ENCODE data around the gene SH3BP4. TPM values are rescaled to one million over a fixed set of nuclear protein-coding genes. Genes with fewer than 3 reads are reported as not detected.

The SH3BP4 gene
- total and polyA plus RNA-seq, 2 of the 8 experiments (the other 6 are each of a cell fraction or from before 2014, with no cell fraction given): 28.3 to 35.4 TPM

DNA sequence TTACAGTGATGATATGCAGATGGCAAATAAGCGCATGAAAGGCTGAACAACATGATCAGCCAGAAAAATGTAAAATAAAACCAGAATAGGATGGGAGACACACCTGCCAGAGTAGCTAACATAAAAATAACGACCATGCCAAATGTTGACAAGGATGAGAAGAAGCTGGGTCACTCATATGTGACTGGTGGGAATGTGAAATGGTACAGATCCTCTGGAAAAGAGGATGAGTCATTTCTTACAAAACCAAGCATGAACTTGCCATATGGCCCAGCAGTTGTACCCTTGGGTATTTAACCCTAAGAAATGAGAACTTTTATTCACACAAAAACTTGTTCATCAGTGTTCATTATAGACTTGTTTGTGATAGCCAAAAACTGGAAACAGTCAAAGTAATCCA is 143.8 kb downstream of the SH3BP4 start (continued):
- TF ChIP-seq JUND (IDR thresholded peaks at IDR 0.05; ENCODE audit: low read length) (no peak), TAF7 (optimal IDR thresholded peaks at IDR 0.05; ENCODE audit: borderline replicate concordance, low read depth, low read length) (no peak)
- TF ChIP-seq, protein P1, sequence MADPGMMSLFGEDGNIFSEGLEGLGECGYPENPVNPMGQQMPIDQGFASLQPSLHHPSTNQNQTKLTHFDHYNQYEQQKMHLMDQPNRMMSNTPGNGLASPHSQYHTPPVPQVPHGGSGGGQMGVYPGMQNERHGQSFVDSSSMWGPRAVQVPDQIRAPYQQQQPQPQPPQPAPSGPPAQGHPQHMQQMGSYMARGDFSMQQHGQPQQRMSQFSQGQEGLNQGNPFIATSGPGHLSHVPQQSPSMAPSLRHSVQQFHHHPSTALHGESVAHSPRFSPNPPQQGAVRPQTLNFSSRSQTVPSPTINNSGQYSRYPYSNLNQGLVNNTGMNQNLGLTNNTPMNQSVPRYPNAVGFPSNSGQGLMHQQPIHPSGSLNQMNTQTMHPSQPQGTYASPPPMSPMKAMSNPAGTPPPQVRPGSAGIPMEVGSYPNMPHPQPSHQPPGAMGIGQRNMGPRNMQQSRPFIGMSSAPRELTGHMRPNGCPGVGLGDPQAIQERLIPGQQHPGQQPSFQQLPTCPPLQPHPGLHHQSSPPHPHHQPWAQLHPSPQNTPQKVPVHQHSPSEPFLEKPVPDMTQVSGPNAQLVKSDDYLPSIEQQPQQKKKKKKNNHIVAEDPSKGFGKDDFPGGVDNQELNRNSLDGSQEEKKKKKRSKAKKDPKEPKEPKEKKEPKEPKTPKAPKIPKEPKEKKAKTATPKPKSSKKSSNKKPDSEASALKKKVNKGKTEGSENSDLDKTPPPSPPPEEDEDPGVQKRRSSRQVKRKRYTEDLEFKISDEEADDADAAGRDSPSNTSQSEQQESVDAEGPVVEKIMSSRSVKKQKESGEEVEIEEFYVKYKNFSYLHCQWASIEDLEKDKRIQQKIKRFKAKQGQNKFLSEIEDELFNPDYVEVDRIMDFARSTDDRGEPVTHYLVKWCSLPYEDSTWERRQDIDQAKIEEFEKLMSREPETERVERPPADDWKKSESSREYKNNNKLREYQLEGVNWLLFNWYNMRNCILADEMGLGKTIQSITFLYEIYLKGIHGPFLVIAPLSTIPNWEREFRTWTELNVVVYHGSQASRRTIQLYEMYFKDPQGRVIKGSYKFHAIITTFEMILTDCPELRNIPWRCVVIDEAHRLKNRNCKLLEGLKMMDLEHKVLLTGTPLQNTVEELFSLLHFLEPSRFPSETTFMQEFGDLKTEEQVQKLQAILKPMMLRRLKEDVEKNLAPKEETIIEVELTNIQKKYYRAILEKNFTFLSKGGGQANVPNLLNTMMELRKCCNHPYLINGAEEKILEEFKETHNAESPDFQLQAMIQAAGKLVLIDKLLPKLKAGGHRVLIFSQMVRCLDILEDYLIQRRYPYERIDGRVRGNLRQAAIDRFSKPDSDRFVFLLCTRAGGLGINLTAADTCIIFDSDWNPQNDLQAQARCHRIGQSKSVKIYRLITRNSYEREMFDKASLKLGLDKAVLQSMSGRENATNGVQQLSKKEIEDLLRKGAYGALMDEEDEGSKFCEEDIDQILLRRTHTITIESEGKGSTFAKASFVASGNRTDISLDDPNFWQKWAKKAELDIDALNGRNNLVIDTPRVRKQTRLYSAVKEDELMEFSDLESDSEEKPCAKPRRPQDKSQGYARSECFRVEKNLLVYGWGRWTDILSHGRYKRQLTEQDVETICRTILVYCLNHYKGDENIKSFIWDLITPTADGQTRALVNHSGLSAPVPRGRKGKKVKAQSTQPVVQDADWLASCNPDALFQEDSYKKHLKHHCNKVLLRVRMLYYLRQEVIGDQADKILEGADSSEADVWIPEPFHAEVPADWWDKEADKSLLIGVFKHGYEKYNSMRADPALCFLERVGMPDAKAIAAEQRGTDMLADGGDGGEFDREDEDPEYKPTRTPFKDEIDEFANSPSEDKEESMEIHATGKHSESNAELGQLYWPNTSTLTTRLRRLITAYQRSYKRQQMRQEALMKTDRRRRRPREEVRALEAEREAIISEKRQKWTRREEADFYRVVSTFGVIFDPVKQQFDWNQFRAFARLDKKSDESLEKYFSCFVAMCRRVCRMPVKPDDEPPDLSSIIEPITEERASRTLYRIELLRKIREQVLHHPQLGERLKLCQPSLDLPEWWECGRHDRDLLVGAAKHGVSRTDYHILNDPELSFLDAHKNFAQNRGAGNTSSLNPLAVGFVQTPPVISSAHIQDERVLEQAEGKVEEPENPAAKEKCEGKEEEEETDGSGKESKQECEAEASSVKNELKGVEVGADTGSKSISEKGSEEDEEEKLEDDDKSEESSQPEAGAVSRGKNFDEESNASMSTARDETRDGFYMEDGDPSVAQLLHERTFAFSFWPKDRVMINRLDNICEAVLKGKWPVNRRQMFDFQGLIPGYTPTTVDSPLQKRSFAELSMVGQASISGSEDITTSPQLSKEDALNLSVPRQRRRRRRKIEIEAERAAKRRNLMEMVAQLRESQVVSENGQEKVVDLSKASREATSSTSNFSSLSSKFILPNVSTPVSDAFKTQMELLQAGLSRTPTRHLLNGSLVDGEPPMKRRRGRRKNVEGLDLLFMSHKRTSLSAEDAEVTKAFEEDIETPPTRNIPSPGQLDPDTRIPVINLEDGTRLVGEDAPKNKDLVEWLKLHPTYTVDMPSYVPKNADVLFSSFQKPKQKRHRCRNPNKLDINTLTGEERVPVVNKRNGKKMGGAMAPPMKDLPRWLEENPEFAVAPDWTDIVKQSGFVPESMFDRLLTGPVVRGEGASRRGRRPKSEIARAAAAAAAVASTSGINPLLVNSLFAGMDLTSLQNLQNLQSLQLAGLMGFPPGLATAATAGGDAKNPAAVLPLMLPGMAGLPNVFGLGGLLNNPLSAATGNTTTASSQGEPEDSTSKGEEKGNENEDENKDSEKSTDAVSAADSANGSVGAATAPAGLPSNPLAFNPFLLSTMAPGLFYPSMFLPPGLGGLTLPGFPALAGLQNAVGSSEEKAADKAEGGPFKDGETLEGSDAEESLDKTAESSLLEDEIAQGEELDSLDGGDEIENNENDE (IDR thresholded peaks at IDR 0.05; ENCODE audit: insufficient replicate concordance, low read length): no peak
